ENCODE results near the gene GALNT5.

DNA sequence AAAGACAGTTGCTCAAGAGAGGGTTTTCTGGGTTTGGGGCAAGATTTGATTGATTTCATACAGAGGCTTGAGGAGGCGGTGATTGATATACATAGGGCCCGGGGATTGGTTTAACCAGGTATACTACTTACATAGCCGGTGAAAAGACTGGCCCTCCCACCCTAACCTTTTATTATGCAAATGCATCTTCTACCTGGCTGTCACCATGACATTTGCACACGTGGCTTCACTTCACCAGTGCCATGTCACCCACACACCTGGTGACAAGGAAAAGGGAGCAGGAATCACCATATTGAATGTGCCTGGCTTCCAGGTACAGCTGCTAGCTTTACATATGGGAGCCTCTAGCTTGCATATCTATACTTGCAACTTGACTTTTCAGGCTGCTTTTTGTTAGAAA lies 58.4 kb downstream of the GALNT5 start:
- TF ChIP-seq CTCF (conservative IDR thresholded peaks at IDR 0.05; ENCODE audit: low read depth, low read length) (no peak), EZH2 (IDR thresholded peaks at IDR 0.05; ENCODE audit: borderline replicate concordance, low read depth, low read length, poor library complexity, severe bottlenecking) (no peak)

Measured in A673 (cell line).